OCI-LY1 (cell line): ENCODE results near the gene NEDD4L.

Experiments used
- CTCF ChIP-seq: fragments of 200-600 bp; sonication (generic), shearing (Covaris generic); IDR thresholded peaks from 2 replicates; pipeline ENCODE4 v1.5.1; 2017; ENCODE audit warnings: mild to moderate bottlenecking, antibody characterized with exemption, low read length, moderate library complexity, mixed read lengths
- EZH2 ChIP-seq: fragments of 200-600 bp; sonication (generic), shearing (Covaris generic); IDR thresholded peaks from 2 replicates; pipeline ENCODE4 v1.8.0; 2017; ENCODE audit warnings: borderline replicate concordance, mixed run types, mild to moderate bottlenecking, antibody characterized with exemption, low read length, moderate library complexity, mixed read lengths

- TF ChIP-seq CTCF (no peak), EZH2 (no peak)
Observed at GRCh38 chr18:58362027-58362575, 318.1 kb downstream of the NEDD4L start.
